GM15510 (cell line): ENCODE data around the gene UBE2H.

Experiments used
- POLR2A ChIP-seq: IDR thresholded peaks from 3 replicates; pipeline ENCODE4 v1.6.1; 2011; ENCODE audit warnings: borderline replicate concordance; ENCODE audit not compliant: insufficient read length; ENCODE audit errors: extremely low read depth

UBE2H gene

GRCh38 chr7:129828078-129828762, 124.5 kb downstream of the UBE2H start:
- no peak for TF ChIP-seq POLR2A

GRCh38 chr7:129827467-129827990, 125.2 kb downstream of the UBE2H start:
- no peak for TF ChIP-seq POLR2A

- TF ChIP-seq POLR2A: no peak
These were observed 127.4 kb downstream of the UBE2H start for GRCh38 chr7:129825209-129825970.

GRCh38 chr7:129824291-129825208, 128.2 kb downstream of the UBE2H start:
- TF ChIP-seq POLR2A: no peak

GRCh38 chr7:129821476-129821875, 131.3 kb downstream of the UBE2H start:
- TF ChIP-seq POLR2A: no peak

- TF ChIP-seq POLR2A: no peak
These were observed 136.0 kb downstream of the UBE2H start for GRCh38 chr7:129816742-129817141.

GRCh38 chr7:129807863-129808262, 144.9 kb downstream of the UBE2H start:
- no peak for TF ChIP-seq POLR2A

- no peak for TF ChIP-seq POLR2A
These were observed 147.7 kb downstream of the UBE2H start for GRCh38 chr7:129804890-129805719.

- no peak for TF ChIP-seq POLR2A
These were observed 148.5 kb downstream of the UBE2H start for GRCh38 chr7:129804111-129804889.

- TF ChIP-seq POLR2A: no peak
These were observed 149.1 kb downstream of the UBE2H start for GRCh38 chr7:129803546-129804081.

- TF ChIP-seq POLR2A: no peak
These were observed 150.9 kb downstream of the UBE2H start for GRCh38 chr7:129801882-129802281.

GRCh38 chr7:129800901-129801300, 151.9 kb downstream of the UBE2H start:
- TF ChIP-seq POLR2A: no peak
